ENCODE results near the gene OR2V1. TPM values are rescaled to one million over a fixed set of nuclear protein-coding genes. Genes with fewer than 3 reads are reported as not detected.
A peak's percentile ranks its signal among the peaks of the same experiment; 100 is the strongest.
"Not testable (repeated sequence)": the region's sequence is repeated elsewhere in the genome, so short reads cannot be mapped to it uniquely, and the experiment has no call there.

OR2V1 gene
- total and polyA plus RNA-seq, 8 donors, result not detected

DNA sequence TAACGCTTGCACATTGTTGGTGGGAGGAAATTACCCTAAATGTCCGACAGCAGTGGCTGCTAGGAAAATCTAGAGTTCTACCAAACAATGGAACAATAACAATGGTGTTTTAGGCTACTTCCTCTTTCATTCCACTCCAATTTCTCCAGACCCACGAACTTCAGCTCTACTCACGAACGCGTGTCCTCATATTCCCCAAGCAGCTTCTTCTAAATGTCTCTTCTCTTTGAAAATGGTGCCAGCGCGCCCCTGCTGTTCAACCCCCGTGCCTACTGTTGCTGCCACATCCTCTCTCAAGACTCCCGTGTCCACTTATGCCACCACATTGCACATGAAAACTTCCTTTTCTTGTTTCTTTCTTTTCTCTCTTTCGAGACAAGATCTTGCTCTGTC, 42.1 kb upstream of the OR2V1 start:
- Histone ChIP-seq H3K27ac (no peak overlapping the region), H3K36me3 (no peaks in the 10 kb centered on the region), H3K4me3 (no peak overlapping the region), H3K4me1 (peaks cover 0 to 30% (median 18%) of the 10 kb centered on the region in 4 donors), H3K27me3 (peaks cover 28 to 91% (median 73%) of the 10 kb centered on the region in 3 donors), H3K9me3 (peaks cover 0 to 5% (median 0%) of the 10 kb centered on the region in 4 donors)
- peak in 1 of 2 donors; percentile 86 for DNase-seq
- TF ChIP-seq EP300 (IDR thresholded peaks at IDR 0.05), result no peak
- TF ChIP-seq, protein P1, sequence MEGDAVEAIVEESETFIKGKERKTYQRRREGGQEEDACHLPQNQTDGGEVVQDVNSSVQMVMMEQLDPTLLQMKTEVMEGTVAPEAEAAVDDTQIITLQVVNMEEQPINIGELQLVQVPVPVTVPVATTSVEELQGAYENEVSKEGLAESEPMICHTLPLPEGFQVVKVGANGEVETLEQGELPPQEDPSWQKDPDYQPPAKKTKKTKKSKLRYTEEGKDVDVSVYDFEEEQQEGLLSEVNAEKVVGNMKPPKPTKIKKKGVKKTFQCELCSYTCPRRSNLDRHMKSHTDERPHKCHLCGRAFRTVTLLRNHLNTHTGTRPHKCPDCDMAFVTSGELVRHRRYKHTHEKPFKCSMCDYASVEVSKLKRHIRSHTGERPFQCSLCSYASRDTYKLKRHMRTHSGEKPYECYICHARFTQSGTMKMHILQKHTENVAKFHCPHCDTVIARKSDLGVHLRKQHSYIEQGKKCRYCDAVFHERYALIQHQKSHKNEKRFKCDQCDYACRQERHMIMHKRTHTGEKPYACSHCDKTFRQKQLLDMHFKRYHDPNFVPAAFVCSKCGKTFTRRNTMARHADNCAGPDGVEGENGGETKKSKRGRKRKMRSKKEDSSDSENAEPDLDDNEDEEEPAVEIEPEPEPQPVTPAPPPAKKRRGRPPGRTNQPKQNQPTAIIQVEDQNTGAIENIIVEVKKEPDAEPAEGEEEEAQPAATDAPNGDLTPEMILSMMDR (IDR thresholded peaks at IDR 0.05), result no peak
- TF ChIP-seq POLR2AphosphoS5 (IDR thresholded peaks at IDR 0.05), result no peak
- TF ChIP-seq POLR2A (IDR thresholded peaks at IDR 0.05), result no peak
- WGBS, 5 donors, result 18 to 23% (median 20%) methylated on average over 11 of the region's 11 CpGs
- intact Hi-C loops (cut with DNase I; ENCODE audit: low total_unique reads), result no loop called here

DNA sequence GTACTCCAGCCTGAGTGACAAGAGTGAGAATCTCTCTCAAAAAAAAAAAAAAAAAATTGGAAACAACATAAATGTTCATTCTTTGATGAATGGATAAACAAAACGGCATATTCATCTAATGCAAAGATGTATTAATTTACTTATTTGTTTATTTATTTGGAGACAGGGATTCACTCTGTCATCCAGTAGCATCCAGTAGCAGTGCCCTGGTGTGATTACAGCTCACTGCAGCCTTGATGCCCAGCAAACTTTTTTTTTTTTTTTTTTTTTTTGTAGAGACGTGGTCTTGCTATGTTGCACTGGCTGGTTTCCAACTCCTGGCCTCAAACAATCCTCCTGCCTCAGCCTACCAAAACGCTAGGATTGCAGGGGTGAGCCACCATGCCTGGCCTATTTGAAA, 40.8 kb upstream of the OR2V1 start:
- DNase-seq, result no peak
- Histone ChIP-seq H3K36me3 (no peaks in the 10 kb centered on the region), H3K27me3 (peaks cover 28 to 98% (median 82%) of the 10 kb centered on the region in 3 donors), H3K27ac (no peak overlapping the region), H3K4me1 (peaks cover 0 to 30% (median 18%) of the 10 kb centered on the region in 4 donors), H3K4me3 (no peak overlapping the region), H3K9me3 (peaks cover 0 to 5% (median 0%) of the 10 kb centered on the region in 4 donors)
- TF ChIP-seq EP300 (IDR thresholded peaks at IDR 0.05), result no peak
- TF ChIP-seq POLR2AphosphoS5 (IDR thresholded peaks at IDR 0.05), result no peak
- TF ChIP-seq, protein P1 (IDR thresholded peaks at IDR 0.05), result no peak
- no peak for TF ChIP-seq POLR2A (IDR thresholded peaks at IDR 0.05)
- 33 to 52% (median 47%) methylated on average over 3 of the region's 3 CpGs for WGBS, 5 donors
- intact Hi-C loops (cut with DNase I; ENCODE audit: low total_unique reads), result no loop called here

DNA sequence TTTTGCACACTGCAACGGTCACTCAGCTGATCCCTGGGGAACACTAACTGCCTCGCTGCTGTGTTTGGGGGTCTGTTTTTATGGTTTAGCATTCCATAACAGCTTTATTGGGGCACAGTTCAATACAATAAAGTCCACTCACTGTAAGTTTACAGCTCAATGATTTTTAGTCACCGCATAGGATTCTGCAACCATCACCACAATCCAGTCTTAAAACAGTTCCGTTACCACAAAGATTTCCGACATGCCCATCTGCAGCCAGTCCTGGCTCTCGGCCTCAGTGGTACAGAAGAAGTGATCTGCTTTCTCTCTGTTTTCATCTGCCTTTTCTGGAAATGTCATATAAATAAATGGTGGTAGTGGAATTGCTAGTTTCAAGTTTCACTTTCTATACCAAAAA, 40.0 kb upstream of the OR2V1 start:
- TF ChIP-seq POLR2AphosphoS5 (IDR thresholded peaks at IDR 0.05) (no peak), EP300 (IDR thresholded peaks at IDR 0.05) (no peak), POLR2A (IDR thresholded peaks at IDR 0.05) (no peak)
- TF ChIP-seq, protein P1 (IDR thresholded peaks at IDR 0.05), result no peak
- Histone ChIP-seq H3K27ac (no peak overlapping the region), H3K9me3 (peaks cover 0 to 5% (median 0%) of the 10 kb centered on the region in 4 donors), H3K4me3 (no peak overlapping the region), H3K4me1 (peaks cover 0 to 30% (median 18%) of the 10 kb centered on the region in 4 donors), H3K27me3 (peaks cover 28 to 100% (median 87%) of the 10 kb centered on the region in 3 donors), H3K36me3 (no peaks in the 10 kb centered on the region)
- 43 to 56% (median 51%) methylated on average over 6 of the region's 6 CpGs for WGBS, 5 donors
- no peak for DNase-seq
- intact Hi-C loops (cut with DNase I; ENCODE audit: low total_unique reads), result no loop called here

DNA sequence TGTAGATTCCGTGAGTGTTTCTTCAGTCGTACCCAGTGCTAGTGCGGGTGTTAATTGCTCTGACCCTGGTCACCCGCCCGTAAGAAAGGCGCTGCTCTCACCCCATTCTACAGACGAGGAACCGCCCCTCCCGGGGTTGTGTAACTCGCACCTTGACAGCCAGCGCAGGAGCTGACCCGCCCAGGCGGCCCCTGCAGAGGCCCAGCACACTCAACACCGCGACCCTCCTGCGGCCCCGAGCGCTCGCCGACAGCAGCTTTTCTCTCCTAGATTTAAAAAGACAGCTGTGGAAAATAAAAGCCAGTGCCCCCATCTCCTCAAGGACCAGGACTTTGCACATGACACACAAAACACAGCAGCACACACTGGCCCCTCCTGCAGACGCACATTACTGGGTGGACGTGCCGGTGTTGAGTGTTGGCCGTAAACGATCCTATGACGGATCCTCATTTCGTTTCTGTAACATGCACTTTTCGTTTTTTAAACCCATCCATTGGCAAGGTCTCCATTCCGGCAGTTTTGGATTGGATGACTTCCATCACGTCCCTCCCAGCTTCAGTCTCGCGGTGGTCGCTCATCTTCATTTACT, 39.4 kb upstream of the OR2V1 start:
- no peak for TF ChIP-seq POLR2A (IDR thresholded peaks at IDR 0.05)
- TF ChIP-seq EP300 (IDR thresholded peaks at IDR 0.05), result no peak
- TF ChIP-seq, protein P1 (IDR thresholded peaks at IDR 0.05), result no peak
- TF ChIP-seq POLR2AphosphoS5 (IDR thresholded peaks at IDR 0.05), result no peak
- Histone ChIP-seq H3K4me1 (peaks cover 0 to 30% (median 18%) of the 10 kb centered on the region in 4 donors), H3K27me3 (peaks cover 28 to 100% (median 87%) of the 10 kb centered on the region in 3 donors), H3K4me3 (no peak overlapping the region), H3K9me3 (peaks cover 0 to 5% (median 0%) of the 10 kb centered on the region in 4 donors), H3K27ac (no peak overlapping the region), H3K36me3 (no peaks in the 10 kb centered on the region)
- DNase-seq, result peak in 1 of 2 donors; percentile 22
- intact Hi-C loops (cut with DNase I; ENCODE audit: low total_unique reads), result no loop called here
- WGBS, 5 donors, result 9 to 15% (median 12%) methylated on average over 30 to 33 of the region's 33 CpGs

DNA sequence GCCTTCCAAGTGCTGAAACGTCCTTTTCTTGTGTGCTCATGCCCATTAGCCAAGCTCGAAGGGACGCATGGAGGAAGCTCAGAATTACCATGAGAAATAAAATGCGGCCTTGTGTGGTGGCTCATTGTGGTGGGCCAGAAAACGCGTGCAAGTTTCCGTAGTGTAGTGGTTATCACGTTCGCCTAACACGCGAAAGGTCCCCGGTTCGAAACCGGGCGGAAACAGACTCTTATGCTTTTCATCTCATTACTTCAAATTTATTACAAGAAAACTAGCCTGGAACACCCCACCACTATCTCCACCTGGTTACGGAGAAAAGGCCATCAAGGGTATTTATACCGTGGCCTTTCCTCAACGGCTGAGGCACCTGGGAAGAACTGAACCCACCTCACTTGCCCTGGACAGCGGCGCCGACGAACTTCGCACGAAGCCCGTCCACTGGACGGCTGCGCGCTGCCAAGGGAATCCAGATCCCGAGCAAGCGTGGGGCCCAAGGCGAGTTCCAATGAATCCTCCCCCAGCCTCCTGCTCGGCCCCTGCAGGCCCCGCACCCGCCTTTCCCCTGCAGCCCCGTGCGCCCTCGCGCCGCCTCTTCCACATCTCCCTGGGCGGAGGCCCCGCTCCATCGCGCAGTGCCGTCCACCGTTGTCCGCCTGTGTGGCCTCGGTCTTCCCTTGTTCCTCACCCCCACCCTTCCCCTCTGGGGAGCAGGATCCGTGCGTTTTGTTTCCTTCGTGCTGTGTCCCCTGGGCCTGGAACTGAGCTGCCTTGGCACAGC, 38.7 kb upstream of the OR2V1 start:
- H3K9me3 ChIP-seq; intact Hi-C loops (cut with DNase I; ENCODE audit: low total_unique reads); H3K27ac ChIP-seq; H3K4me3 ChIP-seq; H3K36me3 ChIP-seq: not testable (repeated sequence)
- DNase-seq, result peak; percentile 49 to 67
- 4 to 11% (median 6%) methylated on average over 38 to 50 of the region's 50 CpGs for WGBS, 5 donors
- Histone ChIP-seq H3K27me3 (peaks cover 28 to 100% (median 87%) of the 10 kb centered on the region in 3 donors), H3K4me1 (peaks cover 0 to 30% (median 18%) of the 10 kb centered on the region in 4 donors)
